Ascending aorta (tissue), 2 donors: ENCODE results near the gene CAD. TPM values are rescaled to one million over a fixed set of nuclear protein-coding genes. Genes with fewer than 3 reads are reported as not detected.

ENCODE experiments used
- DNase-seq, 2 donors: peaks; one replicate each; pipeline ENCODE4 v3.0.0-alpha.2; 2019; ENCODE audit warnings: low spot score in 2 of 2
- H3K27ac ChIP-seq, 2 donors: fragments of 200-600 bp; sonication (generic); one replicate each; pipeline ENCODE4 v1.5.1; 2016 to 2017; ENCODE audit warnings: mild to moderate bottlenecking in 1 of 2
- H3K27me3 ChIP-seq: fragments of 200-600 bp; sonication (generic); one replicate; pipeline ENCODE4 v1.5.1; 2017
- H3K36me3 ChIP-seq, 2 donors: fragments of 200-600 bp; sonication (generic); one replicate each; pipeline ENCODE4 v1.5.1; 2016
- H3K4me1 ChIP-seq, 2 donors: fragments of 200-600 bp; sonication (generic); one replicate each; pipeline ENCODE4 v1.5.1; 2016 to 2017; ENCODE audit warnings: mild to moderate bottlenecking in 1 of 2
- H3K4me3 ChIP-seq, 2 donors: fragments of 200-600 bp; sonication (generic); one replicate each; pipeline ENCODE4 v1.5.1; 2016 to 2017; ENCODE audit warnings: mild to moderate bottlenecking in 1 of 2
- H3K9me3 ChIP-seq, 2 donors: fragments of 200-600 bp; sonication (generic); one replicate each; pipeline ENCODE4 v1.5.1; 2016
- intact Hi-C: fragments of 100-400 bp; cut with DNase I; formaldehyde crosslinking; loops from one replicate; pipeline ENCODE4 v1.15.1; 2023
- total RNA-seq: library from RNA; depleted of rRNA; stranded (reverse); fragments of >200 nt; gene quantifications from one replicate; pipeline ENCODE4 v1.1.0, GENCODE V29; 2016
- TF ChIP-seq, protein P1 (sequence below), 3 experiments: fragments of 200-600 bp in 2 of 3; fragments of 450-650 bp in 1 of 3; sonication (generic) in 2 of 3; IDR thresholded peaks; one replicate each; pipeline ENCODE4 v1.5.1; 2016 to 2019; ENCODE audit warnings: antibody characterized with exemption in 3 of 3, mild to moderate bottlenecking in 1 of 3, moderate library complexity in 1 of 3

CAD gene
- total RNA-seq, 1 donor from 2014 or later = 63.4 TPM

DNA sequence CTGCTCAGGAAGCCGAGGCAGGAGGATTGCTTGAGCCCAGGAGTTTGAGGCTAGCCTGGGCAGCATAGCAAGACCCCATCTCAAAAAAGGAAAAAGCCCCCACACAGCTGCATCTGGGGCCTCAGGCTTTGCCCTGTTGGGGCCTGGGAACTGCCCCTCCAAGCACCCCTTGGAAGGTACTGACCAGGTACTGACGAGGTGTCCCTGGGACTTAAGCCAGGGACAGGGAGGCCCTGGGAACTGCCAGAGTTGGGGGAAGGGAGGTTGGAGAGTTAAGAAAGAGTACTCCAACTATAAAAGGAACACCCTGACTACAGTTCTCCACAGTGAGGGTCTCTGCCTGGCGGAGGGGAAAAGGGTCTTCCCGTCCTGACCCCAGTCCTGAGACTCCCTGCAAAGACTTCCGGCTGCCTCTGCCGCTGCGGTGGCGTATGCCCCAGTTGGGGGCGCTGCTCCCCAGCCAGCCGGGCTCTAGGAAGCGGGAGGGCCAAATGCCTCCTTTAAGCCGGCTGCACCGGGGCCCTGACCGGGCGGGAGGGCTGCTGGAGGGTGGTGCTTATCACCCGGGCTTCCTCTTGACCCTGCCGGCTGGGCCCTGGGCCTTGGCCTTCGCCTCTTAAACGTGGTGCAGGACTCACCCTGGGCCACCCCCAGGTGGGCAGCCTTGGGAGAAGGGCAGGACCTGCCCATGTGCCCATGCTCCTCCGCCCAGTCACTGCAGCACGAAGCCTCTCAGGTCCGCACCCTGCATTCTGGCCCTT is 32.9 kb downstream of the CAD start:
- no peaks in the 10 kb centered on the region for H3K27me3 ChIP-seq
- DNase-seq = peak in 1 of 2 donors; percentile 73
- intact Hi-C loops = no loop called here

DNA sequence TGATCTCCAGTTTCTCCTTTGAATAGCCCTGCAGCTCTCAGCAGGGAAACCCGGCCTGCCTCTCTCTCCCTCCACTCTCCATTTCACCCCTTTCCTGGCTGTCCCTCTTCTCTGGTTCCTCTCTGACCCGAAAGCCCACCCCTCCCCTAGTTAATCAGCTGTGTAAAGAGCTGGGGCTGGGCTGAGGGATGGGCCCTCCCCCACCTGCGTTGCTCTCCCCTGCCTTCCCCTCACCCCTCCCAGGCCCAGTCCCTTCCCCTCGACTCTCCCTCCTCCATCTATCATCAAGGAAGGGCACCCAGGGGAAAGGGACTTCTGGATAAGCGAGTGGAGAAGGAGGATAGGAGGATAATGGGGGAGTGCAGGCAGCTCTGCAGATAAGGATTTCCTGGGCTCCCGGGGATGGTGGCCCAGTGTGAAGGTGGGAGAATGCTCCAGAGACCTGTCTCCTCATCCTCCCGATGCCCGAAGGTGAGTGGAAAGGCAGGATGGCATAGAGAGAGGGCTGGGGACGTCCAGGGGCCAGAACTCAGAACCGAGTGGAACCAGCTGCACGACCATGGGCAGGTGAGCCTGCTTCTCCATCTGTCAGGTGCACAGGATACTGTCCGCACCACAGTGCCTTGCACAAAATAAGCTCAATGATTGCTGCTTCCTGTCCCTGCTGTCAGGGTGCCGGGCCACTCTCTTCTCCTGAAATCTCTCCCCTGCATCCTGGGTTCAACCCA is 33.6 kb downstream of the CAD start:
- TF ChIP-seq, protein P1, sequence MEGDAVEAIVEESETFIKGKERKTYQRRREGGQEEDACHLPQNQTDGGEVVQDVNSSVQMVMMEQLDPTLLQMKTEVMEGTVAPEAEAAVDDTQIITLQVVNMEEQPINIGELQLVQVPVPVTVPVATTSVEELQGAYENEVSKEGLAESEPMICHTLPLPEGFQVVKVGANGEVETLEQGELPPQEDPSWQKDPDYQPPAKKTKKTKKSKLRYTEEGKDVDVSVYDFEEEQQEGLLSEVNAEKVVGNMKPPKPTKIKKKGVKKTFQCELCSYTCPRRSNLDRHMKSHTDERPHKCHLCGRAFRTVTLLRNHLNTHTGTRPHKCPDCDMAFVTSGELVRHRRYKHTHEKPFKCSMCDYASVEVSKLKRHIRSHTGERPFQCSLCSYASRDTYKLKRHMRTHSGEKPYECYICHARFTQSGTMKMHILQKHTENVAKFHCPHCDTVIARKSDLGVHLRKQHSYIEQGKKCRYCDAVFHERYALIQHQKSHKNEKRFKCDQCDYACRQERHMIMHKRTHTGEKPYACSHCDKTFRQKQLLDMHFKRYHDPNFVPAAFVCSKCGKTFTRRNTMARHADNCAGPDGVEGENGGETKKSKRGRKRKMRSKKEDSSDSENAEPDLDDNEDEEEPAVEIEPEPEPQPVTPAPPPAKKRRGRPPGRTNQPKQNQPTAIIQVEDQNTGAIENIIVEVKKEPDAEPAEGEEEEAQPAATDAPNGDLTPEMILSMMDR (IDR thresholded peaks at IDR 0.05) = no peak
- Histone ChIP-seq H3K27ac (no peak overlapping the region), H3K36me3 (no peaks in the 10 kb centered on the region), H3K9me3 (no peaks in the 10 kb centered on the region), H3K27me3 (no peaks in the 10 kb centered on the region), H3K4me1 (peaks cover under 1 to 14% of the 10 kb centered on the region in 2 donors), H3K4me3 (no peak overlapping the region)
- no peak for DNase-seq
- intact Hi-C loops = no loop called here

More for the DNA sequence above, 32.9 kb downstream of the CAD start:
- no peak overlapping the region for H3K4me3 ChIP-seq
- no peaks in the 10 kb centered on the region for H3K36me3 ChIP-seq
- peaks cover 0 to 10% of the 10 kb centered on the region in 2 donors for H3K4me1 ChIP-seq
- TF ChIP-seq, protein P1 (IDR thresholded peaks at IDR 0.05) = peak; percentile 38 to 55 (median 46)
- H3K27ac ChIP-seq = peak overlapping the region in 1 of 2 donors; percentile 18
- H3K9me3 ChIP-seq = no peaks in the 10 kb centered on the region

DNA sequence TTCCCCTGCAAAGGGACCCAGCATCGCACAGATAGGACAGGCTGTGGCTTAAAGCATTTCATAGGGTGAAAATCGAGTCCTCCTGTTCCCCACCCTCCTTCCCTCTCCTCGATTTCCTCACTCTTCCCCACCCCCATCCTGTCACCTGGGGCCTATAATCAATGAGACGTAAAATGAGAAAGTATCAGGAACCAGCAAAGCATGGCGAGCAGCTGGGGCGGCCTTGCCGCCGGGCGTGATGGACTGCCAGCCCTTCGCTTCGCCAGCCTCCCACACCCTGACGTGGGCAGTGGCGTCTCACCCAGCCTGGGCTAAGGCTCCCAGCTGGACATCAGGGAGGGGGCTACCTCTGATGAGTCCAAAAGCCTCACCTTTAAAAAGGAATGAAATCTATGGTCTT is 34.6 kb downstream of the CAD start:
- DNase-seq = no peak
- Histone ChIP-seq H3K4me1 (peaks cover 3 to 18% of the 10 kb centered on the region in 2 donors), H3K27ac (no peak overlapping the region), H3K9me3 (no peaks in the 10 kb centered on the region), H3K36me3 (no peaks in the 10 kb centered on the region), H3K27me3 (no peaks in the 10 kb centered on the region), H3K4me3 (no peak overlapping the region)
- TF ChIP-seq, protein P1 (IDR thresholded peaks at IDR 0.05) = no peak
- intact Hi-C loops = no loop called here

DNA sequence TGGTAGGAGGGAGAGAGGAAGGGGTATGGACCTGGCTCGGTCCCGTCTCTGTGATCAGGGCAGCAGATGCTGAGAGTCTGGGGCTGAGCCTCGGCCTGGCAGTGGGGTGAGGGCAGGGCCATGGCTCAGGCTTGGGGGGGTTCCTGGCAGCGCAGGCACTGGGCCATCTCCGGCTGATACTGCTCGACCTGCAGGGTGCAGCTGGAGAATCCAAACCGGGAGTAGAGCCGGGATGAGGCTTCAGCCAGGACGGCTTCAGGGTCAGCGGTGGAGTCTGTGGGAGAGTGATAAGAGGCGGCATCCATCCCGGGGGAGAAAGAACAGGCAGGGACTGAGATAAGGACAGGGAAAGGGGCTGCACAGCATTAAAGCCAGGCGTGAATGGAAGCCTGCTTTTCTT is 38.0 kb downstream of the CAD start:
- Histone ChIP-seq H3K36me3 (no peaks in the 10 kb centered on the region), H3K27me3 (no peaks in the 10 kb centered on the region), H3K9me3 (no peaks in the 10 kb centered on the region), H3K4me1 (peaks cover 3 to 8% of the 10 kb centered on the region in 2 donors), H3K4me3 (no peak overlapping the region), H3K27ac (peak overlapping the region in 1 of 2 donors; percentile 61)
- intact Hi-C loops = no loop called here
- TF ChIP-seq, protein P1 (IDR thresholded peaks at IDR 0.05) = no peak
- no peak for DNase-seq

DNA sequence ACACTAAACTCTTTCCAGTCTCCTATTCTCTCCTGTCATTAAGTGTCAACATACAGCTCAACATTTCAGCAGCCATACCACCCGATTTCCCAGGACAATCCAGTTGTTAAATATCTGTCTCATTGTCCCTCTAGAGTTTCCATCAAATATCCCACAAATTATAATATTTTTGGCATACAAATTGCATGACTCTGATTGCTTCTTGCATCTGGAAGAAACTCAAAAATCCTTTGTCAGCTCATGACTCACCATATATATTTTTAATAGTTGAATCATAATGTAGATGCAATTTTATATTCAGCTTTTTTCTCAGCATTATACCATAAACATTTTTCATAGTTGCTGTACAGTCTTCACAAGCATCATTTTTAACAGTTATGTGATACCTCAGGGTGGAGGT is 38.5 kb downstream of the CAD start:
- Histone ChIP-seq H3K36me3 (no peaks in the 10 kb centered on the region), H3K27me3 (no peaks in the 10 kb centered on the region), H3K4me1 (peaks cover 3 to 8% of the 10 kb centered on the region in 2 donors), H3K4me3 (no peak overlapping the region), H3K9me3 (no peaks in the 10 kb centered on the region), H3K27ac (peak overlapping the region in 1 of 2 donors; percentile 61)
- DNase-seq = no peak
- intact Hi-C loops = no loop called here
- TF ChIP-seq, protein P1 (IDR thresholded peaks at IDR 0.05) = no peak
